Chondrocyte (in vitro differentiated cells): ENCODE results near the gene ZNF304. TPM values are rescaled to one million over a fixed set of nuclear protein-coding genes. Genes with fewer than 3 reads are reported as not detected.
A peak's percentile ranks its signal among the peaks of the same experiment; 100 is the strongest.

Source experiments
- DNase-seq: peaks from one replicate; pipeline ENCODE4 v3.0.0; 2021; ENCODE audit warnings: mixed read lengths, low spot score
- H3K27ac Mint-ChIP-seq: one replicate; pipeline ENCODE4 v1.8.0; 2021; ENCODE audit warnings: mild to moderate bottlenecking, moderate library complexity, mixed read lengths; ENCODE audit not compliant: unreplicated experiment
- H3K27me3 Mint-ChIP-seq: 2 replicates; pipeline ENCODE4 v1.8.0; 2021; ENCODE audit warnings: low read depth, mixed read lengths
- H3K36me3 Mint-ChIP-seq: 2 replicates; pipeline ENCODE4 v1.8.0; 2021; ENCODE audit warnings: low read depth, mixed read lengths
- H3K4me1 Mint-ChIP-seq: 2 replicates; pipeline ENCODE4 v1.8.0; 2021; ENCODE audit warnings: low read depth, mild to moderate bottlenecking, mixed read lengths
- H3K4me3 Mint-ChIP-seq: one replicate; pipeline ENCODE4 v1.8.0; 2021; ENCODE audit warnings: mild to moderate bottlenecking, moderate library complexity, mixed read lengths; ENCODE audit not compliant: unreplicated experiment
- H3K9me3 Mint-ChIP-seq: 2 replicates; pipeline ENCODE4 v1.8.0; 2021; ENCODE audit warnings: low read depth, mixed read lengths
- total RNA-seq: library from RNA; stranded (reverse); gene quantifications from 3 replicates; pipeline ENCODE4 v1.2.1, GENCODE V29; 2021
- TF ChIP-seq, protein P1 (sequence below): fragments of 200-600 bp; sonication (generic); IDR thresholded peaks from 2 replicates; pipeline ENCODE4 v1.5.0; 2021; ENCODE audit warnings: antibody characterized with exemption, mild to moderate bottlenecking, moderate library complexity

Gene ZNF304
- total RNA-seq, 1 donor from 2014 or later, result 8.0 TPM

GRCh38 chr19:57310792-57311191, 40.3 kb upstream of the ZNF304 start:
- TF ChIP-seq, protein P1, sequence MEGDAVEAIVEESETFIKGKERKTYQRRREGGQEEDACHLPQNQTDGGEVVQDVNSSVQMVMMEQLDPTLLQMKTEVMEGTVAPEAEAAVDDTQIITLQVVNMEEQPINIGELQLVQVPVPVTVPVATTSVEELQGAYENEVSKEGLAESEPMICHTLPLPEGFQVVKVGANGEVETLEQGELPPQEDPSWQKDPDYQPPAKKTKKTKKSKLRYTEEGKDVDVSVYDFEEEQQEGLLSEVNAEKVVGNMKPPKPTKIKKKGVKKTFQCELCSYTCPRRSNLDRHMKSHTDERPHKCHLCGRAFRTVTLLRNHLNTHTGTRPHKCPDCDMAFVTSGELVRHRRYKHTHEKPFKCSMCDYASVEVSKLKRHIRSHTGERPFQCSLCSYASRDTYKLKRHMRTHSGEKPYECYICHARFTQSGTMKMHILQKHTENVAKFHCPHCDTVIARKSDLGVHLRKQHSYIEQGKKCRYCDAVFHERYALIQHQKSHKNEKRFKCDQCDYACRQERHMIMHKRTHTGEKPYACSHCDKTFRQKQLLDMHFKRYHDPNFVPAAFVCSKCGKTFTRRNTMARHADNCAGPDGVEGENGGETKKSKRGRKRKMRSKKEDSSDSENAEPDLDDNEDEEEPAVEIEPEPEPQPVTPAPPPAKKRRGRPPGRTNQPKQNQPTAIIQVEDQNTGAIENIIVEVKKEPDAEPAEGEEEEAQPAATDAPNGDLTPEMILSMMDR, result no peak
- H3K36me3 Mint-ChIP-seq, result no peaks in the 10 kb centered on the region
- H3K4me1 Mint-ChIP-seq, result no peaks in the 10 kb centered on the region
- DNase-seq, result no peak
- no peak overlapping the region for H3K27ac Mint-ChIP-seq
- peaks cover 15% of the 10 kb centered on the region for H3K27me3 Mint-ChIP-seq
- H3K9me3 Mint-ChIP-seq, result peaks cover 6% of the 10 kb centered on the region
- no peak overlapping the region for H3K4me3 Mint-ChIP-seq

DNA sequence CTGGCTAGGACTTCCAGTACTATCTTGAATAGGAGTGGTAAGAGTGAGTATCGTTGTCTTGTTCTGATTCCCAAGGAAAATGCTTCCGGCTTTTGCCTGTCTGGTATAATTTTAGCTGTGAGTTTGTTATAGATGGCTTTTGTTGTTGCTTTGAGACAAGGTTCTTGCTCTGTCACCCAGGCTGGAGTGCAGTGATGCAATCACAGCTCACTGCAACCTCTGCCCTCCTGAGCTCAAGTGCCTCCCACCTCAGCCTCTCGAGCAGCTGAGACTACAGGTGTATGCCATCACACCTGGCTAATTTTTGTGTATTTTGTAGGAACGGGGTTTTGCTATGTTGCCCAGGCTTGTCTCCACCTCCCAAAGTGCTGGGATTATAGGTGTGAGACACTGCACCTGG, 36.9 kb upstream of the ZNF304 start:
- Mint-ChIP-seq H3K9me3 (peaks cover 6% of the 10 kb centered on the region), H3K27ac (no peak overlapping the region), H3K36me3 (no peaks in the 10 kb centered on the region), H3K4me1 (no peaks in the 10 kb centered on the region), H3K27me3 (peaks cover 18% of the 10 kb centered on the region), H3K4me3 (no peak overlapping the region)
- no peak for DNase-seq
- TF ChIP-seq, protein P1, result no peak

- DNase-seq, result peak; percentile 72
Observed at GRCh38 chr19:57317503-57317902, 33.6 kb upstream of the ZNF304 start.

DNA sequence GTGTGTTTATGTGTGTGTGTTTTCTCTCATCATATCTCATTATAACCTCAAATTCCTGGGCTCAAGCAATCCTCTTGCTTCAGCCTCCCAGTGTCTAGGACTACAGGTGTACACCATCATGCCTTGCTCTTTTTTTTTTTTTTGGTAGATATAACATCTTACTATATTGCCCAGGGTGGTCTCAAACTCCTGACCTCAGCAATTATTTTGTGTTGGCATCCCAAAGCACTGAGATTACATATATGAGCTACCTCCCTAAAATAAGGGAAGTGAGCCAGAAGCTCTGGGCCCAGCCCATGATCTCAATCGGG, 31.2 kb upstream of the ZNF304 start:
- no peak for DNase-seq
- Mint-ChIP-seq H3K27me3 (peaks cover 11% of the 10 kb centered on the region), H3K4me1 (peaks cover 30% of the 10 kb centered on the region), H3K27ac (peak overlapping the region; percentile 98), H3K9me3 (peaks cover 6% of the 10 kb centered on the region), H3K4me3 (peak overlapping the region; percentile 95), H3K36me3 (peaks cover 6% of the 10 kb centered on the region)
- TF ChIP-seq, protein P1, result no peak

More at GRCh38 chr19:57317503-57317902, 33.6 kb upstream of the ZNF304 start:
- H3K4me1 Mint-ChIP-seq, result peaks cover 26% of the 10 kb centered on the region
- H3K36me3 Mint-ChIP-seq, result no peaks in the 10 kb centered on the region
- H3K4me3 Mint-ChIP-seq, result no peak overlapping the region
- H3K9me3 Mint-ChIP-seq, result peaks cover 6% of the 10 kb centered on the region
- TF ChIP-seq, protein P1, result no peak
- H3K27ac Mint-ChIP-seq, result no peak overlapping the region
- peaks cover 18% of the 10 kb centered on the region for H3K27me3 Mint-ChIP-seq

DNA sequence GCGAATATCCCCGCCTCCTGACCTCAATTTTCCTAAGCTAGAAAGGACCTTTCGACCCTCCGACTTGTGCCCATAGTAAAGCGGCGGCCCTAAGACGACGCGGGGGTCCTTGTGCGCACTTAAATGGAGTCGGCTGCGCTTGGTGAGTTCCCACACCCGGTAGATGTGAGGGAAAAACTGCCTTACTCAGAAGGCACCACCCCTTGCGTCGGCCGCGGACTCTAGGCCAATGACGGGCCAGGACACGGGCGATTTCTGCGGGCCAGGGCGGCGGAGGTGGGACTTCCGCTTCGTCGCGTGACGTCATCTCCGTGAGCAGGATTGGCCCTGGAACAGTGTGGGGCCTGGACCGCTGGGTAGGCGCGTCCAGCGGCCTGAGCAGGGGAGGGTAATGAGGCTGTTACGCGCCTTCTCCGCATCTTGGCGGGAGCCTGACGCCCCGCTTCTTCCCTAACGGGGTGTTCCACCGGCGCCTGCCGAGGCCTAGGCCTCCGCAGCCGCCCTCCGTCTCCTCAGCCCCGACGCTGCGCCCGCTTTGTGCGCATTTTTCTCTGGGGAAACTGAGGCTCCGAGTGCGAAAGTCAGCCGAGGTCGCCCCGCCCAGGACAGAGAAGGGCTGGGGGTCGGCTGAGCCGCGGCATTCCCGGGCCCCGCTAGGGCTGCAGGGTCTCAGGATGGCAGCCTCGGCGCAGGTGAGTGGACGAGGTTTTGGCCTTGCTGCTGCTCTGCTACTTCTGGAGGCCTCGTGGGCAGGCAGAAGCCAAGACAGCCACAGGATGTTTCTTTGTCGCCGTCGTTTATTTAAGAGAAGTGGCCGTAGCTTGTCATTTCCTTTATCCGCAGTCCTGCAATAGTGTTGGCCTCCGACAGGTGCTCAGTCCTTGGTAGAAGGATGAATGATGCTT, 30.6 kb upstream of the ZNF304 start, which contains the start of gene ZNF543:
TSS of gene ZNF543 (plus strand) at position 293 of the 905 bp plus-strand sequence. CDS start at position 675, 382 bp downstream.
- peak; percentile 99 for DNase-seq
- H3K36me3 Mint-ChIP-seq, result peaks cover 7% of the 10 kb centered on the region
- TF ChIP-seq, protein P1, result peak; percentile 10
- H3K4me1 Mint-ChIP-seq, result peaks cover 30% of the 10 kb centered on the region
- peak within 1 kb of the TSS; percentile 95 for H3K4me3 Mint-ChIP-seq
- peaks cover under 1% of the 10 kb centered on the region for H3K9me3 Mint-ChIP-seq
- H3K27ac Mint-ChIP-seq, result peak within 1 kb of the TSS; percentile 98
- H3K27me3 Mint-ChIP-seq, result peaks cover 5% of the 10 kb centered on the region
